MG63 (cell line): ENCODE data around the gene SCMH1. TPM values are rescaled to one million over a fixed set of nuclear protein-coding genes. Genes with fewer than 3 reads are reported as not detected.

Source experiments
- DNase-seq: peaks from one replicate; pipeline ENCODE4 v3.0.0-alpha.2; 2020
- H3K27me3 ChIP-seq: fragments of 250-450 bp; sonication (Bioruptor Pico); 2 replicates; pipeline ENCODE4 v1.5.1; 2020; ENCODE audit warnings: mild to moderate bottlenecking, moderate library complexity
- H3K36me3 ChIP-seq: fragments of 250-450 bp; sonication (Bioruptor Pico); 2 replicates; pipeline ENCODE4 v1.5.1; 2020; ENCODE audit warnings: mild to moderate bottlenecking, moderate library complexity
- H3K4me3 ChIP-seq: fragments of 250-450 bp; sonication (Bioruptor Pico); 2 replicates; pipeline ENCODE4 v1.5.1; 2020; ENCODE audit warnings: mild to moderate bottlenecking, moderate library complexity
- H3K9me3 ChIP-seq: fragments of 250-450 bp; sonication (Bioruptor Pico); 2 replicates; pipeline ENCODE4 v1.5.1; 2020; ENCODE audit warnings: mild to moderate bottlenecking, moderate library complexity
- total RNA-seq: library from RNA; depleted of rRNA; stranded (reverse); fragments of >200 nt; shearing (Covaris generic); gene quantifications from 2 replicates; pipeline ENCODE4 v1.2.3, GENCODE V29; 2014; ENCODE audit warnings: low replicate concordance

Gene SCMH1
- total RNA-seq, 1 experiment from 2014 or later = 11.5 TPM

GRCh38 chr1:41101076-41101475 lies 141.0 kb downstream of the SCMH1 start:
- H3K9me3 ChIP-seq = no peaks in the 10 kb centered on the region
- no peak overlapping the region for H3K4me3 ChIP-seq
- peaks cover 3% of the 10 kb centered on the region; the same call in 1 of the 2 replicates for H3K36me3 ChIP-seq
- DNase-seq = no peak
- H3K27me3 ChIP-seq = no peaks in the 10 kb centered on the region

- no peak for DNase-seq
- H3K9me3 ChIP-seq = no peaks in the 10 kb centered on the region
- H3K4me3 ChIP-seq = no peak overlapping the region
- H3K36me3 ChIP-seq = peaks cover 3% of the 10 kb centered on the region; the same call in 1 of the 2 replicates
- no peaks in the 10 kb centered on the region for H3K27me3 ChIP-seq
Observed at GRCh38 chr1:41100170-41100569, 141.9 kb downstream of the SCMH1 start.

GRCh38 chr1:41098730-41099460 lies 143.2 kb downstream of the SCMH1 start:
- no peaks in the 10 kb centered on the region for H3K9me3 ChIP-seq
- no peak for DNase-seq
- no peaks in the 10 kb centered on the region for H3K27me3 ChIP-seq
- peaks cover 1% of the 10 kb centered on the region; the same call in 1 of the 2 replicates for H3K36me3 ChIP-seq
- H3K4me3 ChIP-seq = no peak overlapping the region

- DNase-seq = no peak
- H3K27me3 ChIP-seq = no peaks in the 10 kb centered on the region
- no peak overlapping the region for H3K4me3 ChIP-seq
- no peaks in the 10 kb centered on the region for H3K9me3 ChIP-seq
- H3K36me3 ChIP-seq = no peaks in the 10 kb centered on the region; the same call in 1 of the 2 replicates
Observed at GRCh38 chr1:41097105-41097504, 145.0 kb downstream of the SCMH1 start.

GRCh38 chr1:41093826-41094225 lies 148.3 kb downstream of the SCMH1 start:
- Histone ChIP-seq H3K9me3 (no peaks in the 10 kb centered on the region), H3K27me3 (no peaks in the 10 kb centered on the region), H3K36me3 (no peaks in the 10 kb centered on the region), H3K4me3 (no peak overlapping the region)
- no peak for DNase-seq

GRCh38 chr1:41086921-41087320 lies 155.2 kb downstream of the SCMH1 start:
- H3K4me3 ChIP-seq = no peak overlapping the region
- DNase-seq = no peak
- no peaks in the 10 kb centered on the region for H3K9me3 ChIP-seq
- no peaks in the 10 kb centered on the region for H3K36me3 ChIP-seq
- H3K27me3 ChIP-seq = no peaks in the 10 kb centered on the region

GRCh38 chr1:41078616-41079015 lies 163.5 kb downstream of the SCMH1 start:
- H3K27me3 ChIP-seq = no peaks in the 10 kb centered on the region
- H3K36me3 ChIP-seq = peaks cover 3% of the 10 kb centered on the region; the same call in 1 of the 2 replicates
- no peak overlapping the region for H3K4me3 ChIP-seq
- DNase-seq = no peak
- H3K9me3 ChIP-seq = peaks cover 7% of the 10 kb centered on the region

GRCh38 chr1:41078193-41078592 lies 163.9 kb downstream of the SCMH1 start:
- H3K36me3 ChIP-seq = peaks cover 4% of the 10 kb centered on the region; the same call in 1 of the 2 replicates
- DNase-seq = no peak
- peaks cover 7% of the 10 kb centered on the region for H3K9me3 ChIP-seq
- no peak overlapping the region for H3K4me3 ChIP-seq
- H3K27me3 ChIP-seq = no peaks in the 10 kb centered on the region

- H3K27me3 ChIP-seq = no peaks in the 10 kb centered on the region
- no peak overlapping the region for H3K4me3 ChIP-seq
- H3K36me3 ChIP-seq = peaks cover 16% of the 10 kb centered on the region
- DNase-seq = no peak
- H3K9me3 ChIP-seq = peaks cover 7% of the 10 kb centered on the region
Observed at GRCh38 chr1:41073971-41074370, 168.1 kb downstream of the SCMH1 start.

- DNase-seq = no peak
- no peaks in the 10 kb centered on the region for H3K27me3 ChIP-seq
- no peaks in the 10 kb centered on the region for H3K9me3 ChIP-seq
- H3K4me3 ChIP-seq = no peak overlapping the region
- H3K36me3 ChIP-seq = peaks cover 20% of the 10 kb centered on the region
Observed at GRCh38 chr1:41072051-41072450, 170.1 kb downstream of the SCMH1 start.

- Histone ChIP-seq H3K9me3 (no peaks in the 10 kb centered on the region), H3K36me3 (peaks cover 12% of the 10 kb centered on the region), H3K27me3 (no peaks in the 10 kb centered on the region), H3K4me3 (no peak overlapping the region)
- DNase-seq = no peak
Observed at GRCh38 chr1:41056907-41057306, 185.2 kb downstream of the SCMH1 start.

GRCh38 chr1:41053316-41053715 lies 188.8 kb downstream of the SCMH1 start:
- H3K9me3 ChIP-seq = no peaks in the 10 kb centered on the region
- peaks cover 7% of the 10 kb centered on the region for H3K36me3 ChIP-seq
- no peak overlapping the region for H3K4me3 ChIP-seq
- H3K27me3 ChIP-seq = no peaks in the 10 kb centered on the region
- DNase-seq = no peak

GRCh38 chr1:41051022-41051421 lies 191.1 kb downstream of the SCMH1 start:
- Histone ChIP-seq H3K27me3 (no peaks in the 10 kb centered on the region), H3K4me3 (no peak overlapping the region), H3K9me3 (no peaks in the 10 kb centered on the region), H3K36me3 (peaks cover 16% of the 10 kb centered on the region)
- DNase-seq = no peak

- Histone ChIP-seq H3K4me3 (no peak overlapping the region), H3K36me3 (peaks cover 24% of the 10 kb centered on the region), H3K9me3 (no peaks in the 10 kb centered on the region), H3K27me3 (no peaks in the 10 kb centered on the region)
- DNase-seq = no peak
Observed at GRCh38 chr1:41048540-41048939, 193.6 kb downstream of the SCMH1 start.

- Histone ChIP-seq H3K36me3 (peaks cover 31% of the 10 kb centered on the region), H3K4me3 (no peak overlapping the region), H3K27me3 (no peaks in the 10 kb centered on the region), H3K9me3 (no peaks in the 10 kb centered on the region)
- DNase-seq = no peak
Observed at GRCh38 chr1:41046347-41046775, 195.7 kb downstream of the SCMH1 start.

- peaks cover 35% of the 10 kb centered on the region for H3K36me3 ChIP-seq
- H3K27me3 ChIP-seq = no peaks in the 10 kb centered on the region
- H3K4me3 ChIP-seq = no peak overlapping the region
- H3K9me3 ChIP-seq = no peaks in the 10 kb centered on the region
- peak; percentile 33 for DNase-seq
Observed at GRCh38 chr1:41045740-41046139, 196.4 kb downstream of the SCMH1 start.

- no peaks in the 10 kb centered on the region for H3K9me3 ChIP-seq
- no peak overlapping the region for H3K4me3 ChIP-seq
- H3K27me3 ChIP-seq = no peaks in the 10 kb centered on the region
- no peak for DNase-seq
- H3K36me3 ChIP-seq = peaks cover 35% of the 10 kb centered on the region
Observed at GRCh38 chr1:41044187-41044586, 197.9 kb downstream of the SCMH1 start.

- H3K9me3 ChIP-seq = no peaks in the 10 kb centered on the region
- H3K36me3 ChIP-seq = peaks cover 43% of the 10 kb centered on the region
- no peaks in the 10 kb centered on the region for H3K27me3 ChIP-seq
- H3K4me3 ChIP-seq = no peak overlapping the region
- no peak for DNase-seq
Observed at GRCh38 chr1:41041614-41042270, 200.4 kb downstream of the SCMH1 start.
